OCI-LY1 (cell line): ENCODE data around the gene ITGA1.

Experiments used
- H2AFZ ChIP-seq: fragments of 200-600 bp; sonication (generic), shearing (Covaris generic); 2 replicates; pipeline ENCODE4 v1.6.0; 2014; ENCODE audit warnings: antibody characterized with exemption, mild to moderate bottlenecking, low read length
- H3F3A ChIP-seq: fragments of 200-600 bp; sonication (generic), shearing (Covaris generic); 2 replicates; pipeline ENCODE4 v1.6.0; 2014; ENCODE audit warnings: mild to moderate bottlenecking, antibody characterized with exemption, low read length, moderate library complexity; ENCODE audit not compliant: insufficient read depth
- H3K27ac ChIP-seq: fragments of 200-600 bp; sonication (generic); 2 replicates; pipeline ENCODE4 v1.5.1; 2014; ENCODE audit warnings: low read length, mixed run types, mild to moderate bottlenecking, low read depth; ENCODE audit not compliant: poor library complexity, severe bottlenecking
- H3K27me3 ChIP-seq: fragments of 200-600 bp; sonication (generic); 2 replicates; pipeline ENCODE4 v1.6.0; 2014; ENCODE audit warnings: antibody characterized with exemption, mild to moderate bottlenecking, low read length, moderate library complexity; ENCODE audit not compliant: insufficient read depth
- H3K36me3 ChIP-seq: fragments of 200-600 bp; sonication (generic); 2 replicates; pipeline ENCODE4 v1.6.1; 2014; ENCODE audit warnings: mild to moderate bottlenecking, antibody characterized with exemption, low read length, moderate library complexity, mixed read lengths; ENCODE audit not compliant: insufficient read depth
- H3K4me1 ChIP-seq: fragments of 200-600 bp; sonication (generic); 2 replicates; pipeline ENCODE4 v1.5.1; 2014; ENCODE audit warnings: mild to moderate bottlenecking, low read length, moderate library complexity; ENCODE audit not compliant: insufficient read depth, severe bottlenecking
- H3K4me2 ChIP-seq: fragments of 200-600 bp; sonication (generic), shearing (Covaris generic); 2 replicates; pipeline ENCODE4 v1.6.1; 2014; ENCODE audit warnings: low read length
- H3K4me3 ChIP-seq: fragments of 200-600 bp; sonication (generic); 2 replicates; pipeline ENCODE4 v1.5.1; 2014; ENCODE audit warnings: low read length, low read depth, mild to moderate bottlenecking, mixed read lengths; ENCODE audit not compliant: poor library complexity, severe bottlenecking
- H3K79me2 ChIP-seq: fragments of 200-600 bp; shearing (Covaris generic); 2 replicates; pipeline ENCODE4 v1.6.1; 2016; ENCODE audit warnings: mixed run types, low read length, mixed read lengths; ENCODE audit not compliant: insufficient read depth
- H3K9ac ChIP-seq: fragments of 200-600 bp; sonication (generic), shearing (Covaris generic); 2 replicates; pipeline ENCODE4 v1.6.1; 2014; ENCODE audit warnings: mild to moderate bottlenecking, low read length, mixed read lengths
- H3K9me2 ChIP-seq: fragments of 200-600 bp; sonication (generic), shearing (Covaris generic); 2 replicates; pipeline ENCODE4 v1.6.1; 2014; ENCODE audit warnings: low read depth, mild to moderate bottlenecking, low read length, mixed read lengths
- H3K9me3 ChIP-seq: fragments of 200-600 bp; shearing (Covaris generic); 2 replicates; pipeline ENCODE4 v1.6.1; 2014; ENCODE audit warnings: low read length, mixed read lengths
- H4K20me1 ChIP-seq: fragments of 200-600 bp; sonication (generic), shearing (Covaris generic); 2 replicates; pipeline ENCODE4 v1.6.0; 2016; ENCODE audit warnings: mild to moderate bottlenecking, low read length; ENCODE audit not compliant: insufficient read depth
- CTCF ChIP-seq: fragments of 200-600 bp; sonication (generic), shearing (Covaris generic); IDR thresholded peaks from 2 replicates; pipeline ENCODE4 v1.5.1; 2017; ENCODE audit warnings: mild to moderate bottlenecking, antibody characterized with exemption, low read length, moderate library complexity, mixed read lengths
- EZH2 ChIP-seq: fragments of 200-600 bp; sonication (generic), shearing (Covaris generic); IDR thresholded peaks from 2 replicates; pipeline ENCODE4 v1.8.0; 2017; ENCODE audit warnings: borderline replicate concordance, mixed run types, mild to moderate bottlenecking, antibody characterized with exemption, low read length, moderate library complexity, mixed read lengths

ITGA1 gene

DNA sequence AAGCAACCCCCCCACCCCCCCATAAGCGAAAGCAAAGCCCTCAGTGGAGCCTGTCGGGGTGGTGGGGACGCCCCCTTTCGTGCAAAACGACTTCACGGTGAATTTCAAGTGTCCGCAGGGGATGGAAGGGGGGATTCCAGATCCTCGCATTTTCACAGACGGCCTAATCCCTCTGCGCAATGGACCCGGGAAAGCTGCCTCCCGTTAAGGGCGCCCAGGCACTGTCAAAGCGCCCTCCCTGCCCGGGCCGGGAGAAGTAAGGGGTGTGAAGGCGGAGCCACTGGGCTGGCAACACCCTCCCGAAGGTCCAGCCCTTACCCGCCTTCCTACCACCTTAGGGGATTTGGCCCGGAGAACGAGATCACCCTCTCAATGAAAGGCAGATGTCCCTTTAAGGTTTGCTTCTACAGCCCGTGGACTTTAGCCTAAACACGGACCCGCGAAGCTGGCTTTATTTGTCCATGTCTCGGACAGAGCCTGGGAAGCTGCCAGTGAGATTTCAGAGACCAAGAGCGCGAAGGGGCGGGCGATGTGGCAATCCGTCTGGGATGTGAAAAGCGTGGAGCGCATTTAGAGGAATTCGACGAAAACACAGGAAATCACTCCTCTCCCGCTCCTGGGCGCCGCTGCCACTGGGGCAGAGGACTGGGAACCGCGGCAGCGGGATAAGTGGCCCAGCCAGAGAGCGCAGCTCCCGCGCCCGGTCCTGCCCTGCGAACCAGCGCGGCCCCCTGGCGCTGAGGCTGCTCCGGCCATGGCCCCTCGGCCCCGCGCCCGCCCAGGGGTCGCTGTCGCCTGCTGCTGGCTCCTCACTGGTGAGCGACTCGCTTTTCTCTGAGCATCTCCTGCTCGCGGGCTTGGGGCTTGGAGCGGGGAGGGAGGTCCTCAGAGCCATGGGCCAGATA is at the start of gene ITGA1, which contains the start of gene PELO:
TSS of gene ITGA1 (plus strand) at position 317 of the 905 bp plus-strand sequence. CDS start at position 755, 438 bp downstream.
TSS of gene PELO (plus strand) at position 317 of the 905 bp plus-strand sequence. CDS start 12,479 bp downstream, outside the sequence.
- Histone ChIP-seq H3K27ac (no peak within 1 kb of the TSS), H3K4me3 (peak within 1 kb of the TSS; percentile 43), H3K27me3 (no peaks in the 10 kb centered on the region), H3K36me3 (no peaks in the 10 kb centered on the region), H3F3A (no peaks in the 10 kb centered on the region), H2AFZ (no peak within 1 kb of the TSS), H3K4me1 (no peaks in the 10 kb centered on the region), H3K4me2 (peak within 1 kb of the TSS; percentile 52; the same call in 1 of the 2 replicates), H3K9me3 (no peaks in the 10 kb centered on the region), H3K9me2 (no peaks in the 10 kb centered on the region), H4K20me1 (no peaks in the 10 kb centered on the region), H3K79me2 (no peaks in the 10 kb centered on the region), H3K9ac (no peak within 1 kb of the TSS; the same call in 1 of the 2 replicates)
- TF ChIP-seq CTCF: no peak
- no peak for TF ChIP-seq EZH2

DNA sequence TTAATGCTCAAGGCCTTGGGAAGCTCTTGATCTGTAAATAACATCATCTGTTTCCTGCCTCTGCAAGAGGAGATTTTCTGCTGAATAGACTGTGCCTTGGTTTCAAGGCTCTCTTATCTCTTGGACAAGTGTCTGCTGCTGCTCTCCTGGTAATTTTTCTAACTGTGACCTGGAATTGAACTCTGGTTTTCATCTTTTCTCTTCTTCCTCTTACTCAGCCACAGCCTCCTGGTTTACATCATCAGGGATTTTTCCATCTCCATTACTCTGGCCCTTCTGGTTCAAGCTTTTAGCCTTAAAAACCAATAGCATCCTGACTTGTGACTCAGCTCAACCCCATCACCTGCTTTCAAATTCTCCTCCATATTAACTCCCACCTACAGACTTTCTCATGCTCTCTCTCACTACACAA is 49.6 kb upstream of the ITGA1 start:
- Histone ChIP-seq H3K4me3 (no peak overlapping the region), H3K4me1 (no peaks in the 10 kb centered on the region), H3K27me3 (no peaks in the 10 kb centered on the region), H2AFZ (no peak overlapping the region), H3K9ac (no peak overlapping the region), H3K9me2 (no peaks in the 10 kb centered on the region), H3K4me2 (no peak overlapping the region), H3F3A (no peaks in the 10 kb centered on the region), H3K79me2 (no peaks in the 10 kb centered on the region), H4K20me1 (no peaks in the 10 kb centered on the region), H3K9me3 (no peaks in the 10 kb centered on the region), H3K27ac (no peak overlapping the region), H3K36me3 (no peaks in the 10 kb centered on the region)
- no peak for TF ChIP-seq EZH2
- TF ChIP-seq CTCF: no peak

DNA sequence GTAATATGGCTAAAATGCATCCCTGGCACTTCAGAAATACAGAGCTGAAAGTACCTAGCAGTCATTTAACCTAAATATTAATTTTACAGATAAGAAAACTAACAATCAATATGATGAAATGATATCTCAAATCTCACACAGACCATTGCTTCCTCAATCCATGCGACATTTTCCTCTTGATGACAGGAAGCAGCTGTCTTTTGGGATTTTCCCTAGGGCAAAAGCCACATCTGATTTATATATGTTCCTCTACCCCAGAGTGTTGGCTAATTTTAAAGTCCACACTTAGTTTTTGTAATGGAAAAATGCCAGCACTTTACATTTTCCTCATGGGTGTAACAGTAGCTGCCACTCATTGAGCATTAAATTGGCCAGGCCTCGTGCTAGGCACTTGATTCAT is 47.7 kb upstream of the ITGA1 start:
- H3F3A ChIP-seq: no peaks in the 10 kb centered on the region
- no peaks in the 10 kb centered on the region for H4K20me1 ChIP-seq
- no peaks in the 10 kb centered on the region for H3K9me3 ChIP-seq
- no peak overlapping the region for H2AFZ ChIP-seq
- no peak overlapping the region for H3K9ac ChIP-seq
- TF ChIP-seq CTCF (no peak), EZH2 (no peak)
- 0 out of 2 replicates have a peak, but pooled peaks cover 4% of the 10 kb centered on the region for H3K27me3 ChIP-seq
- H3K9me2 ChIP-seq: no peaks in the 10 kb centered on the region
- no peaks in the 10 kb centered on the region for H3K79me2 ChIP-seq
- H3K4me3 ChIP-seq: no peak overlapping the region
- no peaks in the 10 kb centered on the region for H3K4me1 ChIP-seq
- H3K36me3 ChIP-seq: no peaks in the 10 kb centered on the region
- H3K27ac ChIP-seq: no peak overlapping the region
- H3K4me2 ChIP-seq: no peak overlapping the region
